ENCODE results near the gene MAP3K7. TPM values are rescaled to one million over a fixed set of nuclear protein-coding genes. Genes with fewer than 3 reads are reported as not detected.

The MAP3K7 gene
- polyA plus RNA-seq, 1 donor (not counting 4 experiments of a cell fraction or from before 2014, with no cell fraction given), result 43.5 TPM

GRCh38 chr6:90492369-90492768, 94.5 kb downstream of the MAP3K7 start:
- H3K4me1 ChIP-seq (ENCODE audit: control insufficient read depth, extremely low read depth, insufficient read depth, low read length), result no peaks in the 10 kb centered on the region
- H3K27me3 ChIP-seq (ENCODE audit: control insufficient read depth, extremely low read depth, insufficient read depth, low read length), result no peaks in the 10 kb centered on the region
- no peaks in the 10 kb centered on the region for H3K9me3 ChIP-seq (ENCODE audit: control insufficient read depth, low read depth, low read length)
- H3K4me3 ChIP-seq (ENCODE audit: control insufficient read depth in 2 of 3, extremely low read depth in 1 of 3, insufficient read depth in 2 of 3, low read depth in 1 of 3, low read length in 3 of 3), result no peak overlapping the region
- H3K27ac ChIP-seq (ENCODE audit: control insufficient read depth, insufficient read depth, low read length), result no peak overlapping the region
- DNase-seq (ENCODE audit: low read depth, low spot score) (no peak), FAIRE-seq (no peak)
- dilution Hi-C loops (cut with MboI; ENCODE audit: extremely low pct_ligation_motif_present, low sequenced_read_pairs), result no loop called here
- H4K20me1 ChIP-seq (ENCODE audit: control insufficient read depth, extremely low read depth, insufficient read depth, low read length), result no peaks in the 10 kb centered on the region
- H3K79me2 ChIP-seq (ENCODE audit: control insufficient read depth, insufficient read depth, low read length), result no peaks in the 10 kb centered on the region
- TF ChIP-seq EZH2 (IDR thresholded peaks at IDR 0.05; ENCODE audit: low read length) (no peak), CTCF (optimal IDR thresholded peaks at IDR 0.05 in 1 of 3, IDR thresholded peaks at IDR 0.05 in 1 of 3, conservative IDR thresholded peaks at IDR 0.05 in 1 of 3; ENCODE audit: extremely low read depth in 1 of 3, insufficient read depth in 2 of 3, low read length in 3 of 3) (no peak)
- no peak overlapping the region for H3K4me2 ChIP-seq (ENCODE audit: control insufficient read depth, extremely low read depth, insufficient read depth, low read depth, low read length)
- no peaks in the 10 kb centered on the region for H3K36me3 ChIP-seq (ENCODE audit: control insufficient read depth in 2 of 2, extremely low read depth in 1 of 2, insufficient read depth in 2 of 2, low read length in 2 of 2)
- no peaks in the 10 kb centered on the region for H3K9me1 ChIP-seq (ENCODE audit: control insufficient read depth, extremely low read depth, insufficient read depth, low read length)
- H2AFZ ChIP-seq (ENCODE audit: control insufficient read depth, low read length), result no peak overlapping the region
- H3K9ac ChIP-seq (ENCODE audit: control insufficient read depth, extremely low read depth, insufficient read depth, low read length), result no peak overlapping the region

GRCh38 chr6:90490030-90490716, 96.7 kb downstream of the MAP3K7 start:
- Histone ChIP-seq H4K20me1 (ENCODE audit: control insufficient read depth, extremely low read depth, insufficient read depth, low read length) (no peaks in the 10 kb centered on the region), H3K27ac (ENCODE audit: control insufficient read depth, insufficient read depth, low read length) (no peak overlapping the region), H3K4me2 (ENCODE audit: control insufficient read depth, extremely low read depth, insufficient read depth, low read depth, low read length) (no peak overlapping the region), H2AFZ (ENCODE audit: control insufficient read depth, low read length) (no peak overlapping the region), H3K9me1 (ENCODE audit: control insufficient read depth, extremely low read depth, insufficient read depth, low read length) (no peaks in the 10 kb centered on the region), H3K27me3 (ENCODE audit: control insufficient read depth, extremely low read depth, insufficient read depth, low read length) (no peaks in the 10 kb centered on the region), H3K9me3 (ENCODE audit: control insufficient read depth, low read depth, low read length) (no peaks in the 10 kb centered on the region), H3K4me3 (ENCODE audit: control insufficient read depth in 2 of 3, extremely low read depth in 1 of 3, insufficient read depth in 2 of 3, low read depth in 1 of 3, low read length in 3 of 3) (no peak overlapping the region), H3K4me1 (ENCODE audit: control insufficient read depth, extremely low read depth, insufficient read depth, low read length) (no peaks in the 10 kb centered on the region), H3K9ac (ENCODE audit: control insufficient read depth, extremely low read depth, insufficient read depth, low read length) (no peak overlapping the region), H3K36me3 (ENCODE audit: control insufficient read depth in 2 of 2, extremely low read depth in 1 of 2, insufficient read depth in 2 of 2, low read length in 2 of 2) (no peaks in the 10 kb centered on the region), H3K79me2 (ENCODE audit: control insufficient read depth, insufficient read depth, low read length) (no peaks in the 10 kb centered on the region)
- no peak for TF ChIP-seq EZH2 (IDR thresholded peaks at IDR 0.05; ENCODE audit: low read length)
- TF ChIP-seq CTCF (optimal IDR thresholded peaks at IDR 0.05 in 1 of 3, IDR thresholded peaks at IDR 0.05 in 1 of 3, conservative IDR thresholded peaks at IDR 0.05 in 1 of 3; ENCODE audit: extremely low read depth in 1 of 3, insufficient read depth in 2 of 3, low read length in 3 of 3), result no peak
- FAIRE-seq (no peak), DNase-seq (ENCODE audit: low read depth, low spot score) (no peak)
- dilution Hi-C loops (cut with MboI; ENCODE audit: extremely low pct_ligation_motif_present, low sequenced_read_pairs), result no loop called here

All from keratinocyte (primary cell).